Transverse colon (tissue), 3 donors: ENCODE measurements around the gene GABRB2.

Experiments used
- CTCF ChIP-seq, 5 experiments: fragments of 200-600 bp in 3 of 5; fragments of 450-650 bp in 2 of 5; sonication (generic) in 3 of 5; IDR thresholded peaks; 1 replicate in 2 of 5; 2 replicates in 3 of 5; pipeline ENCODE4 v1.5.1; 2016 to 2017; ENCODE audit warnings: antibody characterized with exemption in 5 of 5, inconsistent platforms in 3 of 5, mild to moderate bottlenecking in 2 of 5, moderate library complexity in 1 of 5
- POLR2A ChIP-seq: fragments of 450-650 bp; IDR thresholded peaks from one replicate; pipeline ENCODE4 v1.6.1; 2016; ENCODE audit warnings: antibody characterized with exemption, mild to moderate bottlenecking, moderate library complexity

GRCh38 chr5:161301586-161301985, 244.9 kb downstream of the GABRB2 start:
- TF ChIP-seq POLR2A (no peak), CTCF (IDR thresholded peaks at IDR 0.05) (no peak)
